Right lung (tissue), 10 donors: Measurements from ENCODE around the gene OR2T11. TPM values are rescaled to one million over a fixed set of nuclear protein-coding genes. Genes with fewer than 3 reads are reported as not detected.
"Not testable (repeated sequence)": the region's sequence is repeated elsewhere in the genome, so short reads cannot be mapped to it uniquely, and the experiment has no call there.

Experiments
- DNase-seq, 2 donors: peaks; one replicate each; pipeline ENCODE4 v3.0.0-alpha.2; 2013
- long read RNA-seq, 8 donors: transcript quantifications; one replicate each; lab custom pipeline, GENCODE V29; 2026
- polyA plus RNA-seq, 5 donors: library from polyadenylated mRNA; unstranded; fragments of 120-200 nt; gene quantifications; one replicate each; pipeline versions ENCODE4 v1.2.1 to v1.2.3, GENCODE V29; 2013; ENCODE audit warnings: inconsistent platforms in 1 of 5, low replicate concordance in 1 of 5; ENCODE audit not compliant: insufficient read length in 5 of 5, insufficient read depth in 1 of 5

Gene OR2T11
- not detected for polyA plus RNA-seq
- long read RNA-seq, donor 1: 0 reads
- long read RNA-seq, donor 2: 0 reads
- long read RNA-seq, donor 3: 0 reads
- long read RNA-seq, donor 4: 0 reads
- long read RNA-seq, donor 5: 0 reads
- long read RNA-seq, donor 6: 0 reads
- long read RNA-seq, donor 7: 0 reads
- long read RNA-seq, donor 8: 0 reads

GRCh38 chr1:248634991-248635390 is at the start of gene OR2T11:
Gene OR2T11 (minus strand): TSS chr1:248635091. CDS start chr1:248627128, 7,963 bp downstream.
- not testable (repeated sequence) for DNase-seq

- no peak for DNase-seq
Measured at GRCh38 chr1:248681651-248682050, 46.8 kb upstream of the OR2T11 start.

GRCh38 chr1:248670003-248670402 is 35.1 kb upstream of the OR2T11 start:
- DNase-seq: no peak

- not testable (repeated sequence) for DNase-seq
Measured at GRCh38 chr1:248663453-248664328, 28.8 kb upstream of the OR2T11 start.

- DNase-seq: not testable (repeated sequence)
Measured at GRCh38 chr1:248656797-248657196, 21.9 kb upstream of the OR2T11 start.

- not testable (repeated sequence) for DNase-seq
Measured at GRCh38 chr1:248655354-248655753, 20.5 kb upstream of the OR2T11 start, which contains the start of gene OR2T27. Gene OR2T27 (minus strand): TSS chr1:248655528. CDS start chr1:248650884, 4,644 bp downstream.

- not testable (repeated sequence) for DNase-seq
Measured at GRCh38 chr1:248648770-248649536, 14.1 kb upstream of the OR2T11 start.

GRCh38 chr1:248645178-248645577 is 10.3 kb upstream of the OR2T11 start, which contains the start of gene OR2T35:
Gene OR2T35 (minus strand): TSS chr1:248645278. CDS start chr1:248639258, 6,020 bp downstream.
- not testable (repeated sequence) for DNase-seq

- DNase-seq: not testable (repeated sequence)
Measured at GRCh38 chr1:248642971-248643651, 8.2 kb upstream of the OR2T11 start.

- DNase-seq: not testable (repeated sequence)
Measured at GRCh38 chr1:248641583-248641982, 6.7 kb upstream of the OR2T11 start.

- DNase-seq: not testable (repeated sequence)
Measured at GRCh38 chr1:248640906-248641305, 6.0 kb upstream of the OR2T11 start.

GRCh38 chr1:248639652-248640051 is 4.8 kb upstream of the OR2T11 start:
- not testable (repeated sequence) for DNase-seq

- DNase-seq: not testable (repeated sequence)
Measured at GRCh38 chr1:248636612-248637011, 1.7 kb upstream of the OR2T11 start.

GRCh38 chr1:248631354-248632008 is 3.4 kb downstream of the OR2T11 start:
- no peak for DNase-seq

GRCh38 chr1:248630551-248630950 is 4.3 kb downstream of the OR2T11 start:
- no peak for DNase-seq

GRCh38 chr1:248627971-248628844 is 6.7 kb downstream of the OR2T11 start:
- DNase-seq: no peak

- no peak for DNase-seq
Measured at GRCh38 chr1:248625971-248626370, 8.9 kb downstream of the OR2T11 start.

GRCh38 chr1:248625166-248625565 is 9.7 kb downstream of the OR2T11 start:
- DNase-seq: no peak

GRCh38 chr1:248622570-248623001 is 12.3 kb downstream of the OR2T11 start:
- DNase-seq: no peak

- DNase-seq: no peak
Measured at GRCh38 chr1:248621770-248622169, 13.1 kb downstream of the OR2T11 start.
